Measurements from ENCODE around the gene ARID3B.

DNA sequence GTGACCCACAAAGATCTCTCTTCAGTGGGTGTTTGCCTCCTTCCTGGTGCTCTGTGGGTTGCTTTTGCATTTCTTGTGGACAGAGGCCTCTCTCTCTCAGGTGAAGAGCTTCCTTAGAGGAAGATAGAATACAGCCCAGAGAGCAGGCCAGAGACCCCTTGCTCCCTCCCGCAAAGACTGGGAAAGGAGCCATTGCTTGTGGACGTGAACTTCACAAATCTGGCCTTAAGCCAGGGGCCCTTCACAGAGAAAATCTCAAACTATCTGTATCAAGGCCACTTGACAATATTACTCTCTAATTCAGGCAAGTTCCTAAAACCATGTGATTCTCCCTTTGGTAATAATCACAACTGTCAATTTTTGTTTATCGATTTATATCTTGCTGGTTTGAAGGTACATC, 44.2 kb downstream of the ARID3B start:
- TF ChIP-seq POLR2A (IDR thresholded peaks at IDR 0.05) (no peak), POLR2AphosphoS5 (IDR thresholded peaks at IDR 0.05; ENCODE audit: insufficient read depth in 1 of 2, low read depth in 1 of 2) (no peak)

Data from vagina (tissue), 2 donors.